NCI-H524 treated with DMSO at 0.1 percent for 48 hours (cell line): ENCODE data around the gene HES3.

Experiments used
- DNase-seq: peaks from one replicate; lab custom pipeline; 2025; lab: John Stamatoyannopoulos, UW

HES3 gene

GRCh38 chr1:6280761-6281451 is 36.9 kb downstream of the HES3 start:
- no peak for DNase-seq

GRCh38 chr1:6281511-6282402 is 37.8 kb downstream of the HES3 start:
- no peak for DNase-seq

GRCh38 chr1:6282577-6283270 is 38.7 kb downstream of the HES3 start:
- no peak for DNase-seq

GRCh38 chr1:6285336-6285735 is 41.4 kb downstream of the HES3 start:
- DNase-seq = no peak

GRCh38 chr1:6286266-6286665 is 42.3 kb downstream of the HES3 start:
- no peak for DNase-seq

- DNase-seq = no peak
Measured at GRCh38 chr1:6287029-6287428, 43.0 kb downstream of the HES3 start.

- no peak for DNase-seq
Measured at GRCh38 chr1:6287431-6287886, 43.5 kb downstream of the HES3 start.

GRCh38 chr1:6288026-6288425 is 44.0 kb downstream of the HES3 start:
- no peak for DNase-seq

- DNase-seq = no peak
Measured at GRCh38 chr1:6288665-6289064, 44.7 kb downstream of the HES3 start.

GRCh38 chr1:6292102-6292501 is 48.1 kb downstream of the HES3 start:
- no peak for DNase-seq

GRCh38 chr1:6294080-6294889 is 50.3 kb downstream of the HES3 start:
- no peak for DNase-seq

- no peak for DNase-seq
Measured at GRCh38 chr1:6294890-6295556, 51.0 kb downstream of the HES3 start.
